HG03039 (cell line): ENCODE measurements around the gene LRP1B.

Source experiments
- ATAC-seq: cut with Tn5 transposase; IDR thresholded peaks from one replicate; pipeline ENCODE4 v1.9.1; 2021; ENCODE audit warnings: mild to moderate bottlenecking, moderate library complexity; ENCODE audit not compliant: unreplicated experiment

The LRP1B gene

GRCh38 chr2:141468761-141469160, 662.1 kb downstream of the LRP1B start:
- no peak for ATAC-seq

GRCh38 chr2:141467331-141467730, 663.5 kb downstream of the LRP1B start:
- ATAC-seq: no peak

GRCh38 chr2:141464995-141465394, 665.8 kb downstream of the LRP1B start:
- no peak for ATAC-seq

GRCh38 chr2:141458351-141458750, 672.5 kb downstream of the LRP1B start:
- no peak for ATAC-seq

- ATAC-seq: no peak
Measured at GRCh38 chr2:141455877-141456276, 674.9 kb downstream of the LRP1B start.

- no peak for ATAC-seq
Measured at GRCh38 chr2:141455211-141455826, 675.5 kb downstream of the LRP1B start.

- ATAC-seq: no peak
Measured at GRCh38 chr2:141440072-141440635, 690.7 kb downstream of the LRP1B start.

GRCh38 chr2:141439524-141439923, 691.3 kb downstream of the LRP1B start:
- no peak for ATAC-seq

- no peak for ATAC-seq
Measured at GRCh38 chr2:141438536-141438935, 692.3 kb downstream of the LRP1B start.

- no peak for ATAC-seq
Measured at GRCh38 chr2:141437521-141437920, 693.3 kb downstream of the LRP1B start.

GRCh38 chr2:141423124-141423523, 707.7 kb downstream of the LRP1B start:
- ATAC-seq: no peak

- ATAC-seq: no peak
Measured at GRCh38 chr2:141417246-141417797, 713.5 kb downstream of the LRP1B start.

GRCh38 chr2:141411419-141411818, 719.4 kb downstream of the LRP1B start:
- no peak for ATAC-seq

- no peak for ATAC-seq
Measured at GRCh38 chr2:141399270-141399669, 731.5 kb downstream of the LRP1B start.

GRCh38 chr2:141393214-141393545, 737.6 kb downstream of the LRP1B start:
- no peak for ATAC-seq

- no peak for ATAC-seq
Measured at GRCh38 chr2:141392517-141393213, 738.2 kb downstream of the LRP1B start.

GRCh38 chr2:141386168-141386567, 744.6 kb downstream of the LRP1B start:
- ATAC-seq: no peak

GRCh38 chr2:141384676-141385075, 746.1 kb downstream of the LRP1B start:
- no peak for ATAC-seq

GRCh38 chr2:141381946-141382345, 748.9 kb downstream of the LRP1B start:
- ATAC-seq: no peak

- ATAC-seq: no peak
Measured at GRCh38 chr2:141380008-141380979, 750.5 kb downstream of the LRP1B start.

GRCh38 chr2:141364821-141365220, 766.0 kb downstream of the LRP1B start:
- no peak for ATAC-seq
